Activated CD4-positive, alpha-beta T cell treated with anti-CD3 and anti-CD28 coated beads, Interleukin-2, amount 50 U/mL, for 48 hours (primary cell): Measurements from ENCODE around the gene ARHGAP22.

Source experiments
- DNase-seq, 2 experiments: peaks; one replicate each; pipeline ENCODE4 v3.0.0-alpha.2; 2020

Gene ARHGAP22

GRCh38 chr10:48550071-48550691 is 54.7 kb downstream of the ARHGAP22 start:
- no peak for DNase-seq

DNA sequence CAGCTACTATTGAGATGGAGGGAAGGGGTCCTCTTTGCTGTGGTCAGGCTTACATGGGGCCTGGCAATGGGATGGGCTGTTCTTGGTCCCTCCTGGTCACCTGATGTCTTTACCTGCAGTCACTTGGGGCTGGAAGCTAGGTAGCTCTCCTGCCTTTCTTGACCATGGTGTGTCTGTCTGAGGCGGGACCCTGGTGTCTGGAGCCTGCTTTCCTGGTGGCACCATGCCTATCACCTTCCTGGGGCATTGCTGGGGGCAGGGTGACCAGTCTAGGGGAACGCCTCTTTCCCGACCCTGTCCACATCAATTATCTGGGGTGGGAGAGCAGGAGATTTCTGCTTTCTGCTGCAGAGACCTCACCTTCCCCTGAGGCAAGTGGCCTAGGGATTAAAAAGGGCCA is 55.6 kb downstream of the ARHGAP22 start:
- DNase-seq = no peak

GRCh38 chr10:48548531-48549135 is 56.2 kb downstream of the ARHGAP22 start:
- no peak for DNase-seq

DNA sequence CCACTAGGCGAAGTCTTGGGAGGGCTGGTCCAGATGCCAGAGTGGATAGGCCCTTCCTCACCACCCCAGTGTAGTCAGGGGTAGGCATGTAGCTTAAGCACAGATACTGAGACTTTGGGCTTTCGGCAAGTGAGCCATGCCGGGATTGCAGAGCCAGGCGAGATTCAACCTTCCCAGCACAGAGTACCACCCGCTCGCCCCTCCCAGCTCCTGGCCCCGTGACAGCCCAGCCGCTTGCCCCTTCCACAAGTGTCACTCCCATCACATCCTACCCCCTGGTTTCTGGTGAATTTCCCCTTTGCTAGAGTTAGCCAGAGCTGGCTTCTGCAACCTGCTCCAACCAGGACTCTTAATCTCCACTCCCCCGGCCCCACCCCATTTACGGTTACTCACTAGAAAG is 56.9 kb downstream of the ARHGAP22 start:
- no peak for DNase-seq

DNA sequence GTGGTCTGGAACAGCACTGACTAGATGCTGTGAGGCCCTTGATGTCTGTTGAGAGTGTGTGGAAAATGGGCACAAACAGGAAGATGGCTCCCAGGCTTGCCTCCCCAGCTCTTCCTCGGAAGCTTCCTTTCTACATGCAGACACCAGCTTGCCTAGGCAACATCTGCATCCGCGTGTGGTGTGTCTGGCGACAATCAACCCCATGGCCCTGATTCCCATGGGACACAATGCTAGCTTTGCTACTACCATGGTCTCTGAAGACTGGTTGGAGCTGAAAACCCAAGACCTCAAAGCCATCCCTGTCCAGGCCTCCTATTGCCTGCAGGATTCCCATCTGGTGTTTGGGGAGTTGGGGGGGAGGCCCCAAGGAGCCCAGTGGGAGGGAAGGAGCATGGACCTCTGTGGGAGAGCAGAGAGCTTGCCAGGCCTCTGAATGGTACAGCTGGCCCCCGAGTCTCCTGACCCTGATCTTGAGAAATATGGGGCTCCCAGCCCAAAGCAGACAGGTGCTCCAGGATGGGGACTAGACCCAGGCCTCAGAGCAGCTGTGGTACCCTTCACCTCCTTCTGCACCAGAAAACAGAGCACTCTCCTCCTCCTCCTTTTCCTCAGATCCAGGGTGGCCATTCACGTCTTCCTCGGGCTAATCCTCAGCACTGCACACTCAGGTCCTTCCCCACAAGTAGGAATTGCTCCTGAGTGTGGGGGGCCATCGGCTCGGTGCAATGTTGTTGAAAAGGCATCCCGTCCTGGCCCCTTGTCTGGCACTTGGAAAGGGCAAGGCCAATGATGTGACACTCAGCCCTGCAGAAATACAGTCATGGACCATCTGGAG is 57.6 kb downstream of the ARHGAP22 start:
- DNase-seq = no peak

- DNase-seq = no peak
These were observed 59.3 kb downstream of the ARHGAP22 start for GRCh38 chr10:48545462-48546145.

GRCh38 chr10:48543182-48543844 is 61.6 kb downstream of the ARHGAP22 start:
- no peak for DNase-seq

DNA sequence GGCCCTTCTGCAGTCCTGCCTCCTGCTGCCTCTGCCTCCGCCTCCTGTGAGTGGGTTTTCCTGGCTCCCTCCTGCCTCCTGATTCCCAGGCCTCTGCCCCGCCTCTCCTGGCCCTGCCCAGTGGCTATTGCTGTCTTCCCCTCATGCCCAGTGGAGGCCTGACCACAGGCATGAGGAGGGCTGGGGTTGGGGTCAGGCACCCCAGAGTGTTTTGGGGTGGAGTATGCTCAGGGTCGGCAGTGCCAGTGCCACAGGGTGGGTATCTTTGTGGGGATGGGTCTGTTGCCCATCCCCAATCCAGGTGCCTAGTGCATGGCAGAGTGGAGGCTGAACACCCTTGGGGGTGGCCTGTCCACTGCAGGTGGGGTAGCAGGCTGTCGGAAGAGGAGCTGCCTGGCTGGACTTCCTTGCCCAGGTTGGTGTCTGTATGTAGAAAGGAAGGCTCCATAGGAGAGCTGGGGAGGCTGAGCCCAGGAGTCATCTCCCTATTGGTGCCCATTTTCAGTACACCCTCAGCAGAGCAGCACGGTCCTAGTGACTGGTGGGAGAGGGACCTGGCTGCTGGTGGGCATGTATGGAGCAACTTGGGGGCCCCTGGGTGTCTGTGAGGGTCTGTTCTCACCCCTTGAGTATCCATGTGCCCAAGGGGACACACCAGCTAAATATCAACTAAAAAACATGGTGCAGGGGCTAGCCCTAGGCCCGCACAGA is 62.2 kb downstream of the ARHGAP22 start:
- no peak for DNase-seq

GRCh38 chr10:48541144-48541795 is 63.6 kb downstream of the ARHGAP22 start:
- DNase-seq = no peak

DNA sequence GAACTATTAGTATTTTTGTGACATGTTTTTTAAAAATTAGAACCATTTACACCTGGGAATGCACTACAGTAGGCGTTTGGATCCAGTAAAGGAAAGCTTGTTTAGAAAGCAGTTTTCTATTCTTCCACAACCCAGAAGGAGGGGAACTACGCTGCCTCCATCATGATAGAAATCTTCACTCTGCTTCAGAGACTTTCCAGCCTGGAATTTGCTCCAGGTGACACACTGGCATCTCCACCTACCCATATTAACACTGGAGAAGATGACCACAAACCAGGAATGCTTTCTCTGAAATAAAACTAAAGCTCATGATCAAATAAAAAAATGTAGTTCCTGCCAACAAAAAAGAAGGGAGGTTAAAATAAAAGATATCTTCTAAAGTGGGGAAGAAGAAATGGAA is 66.3 kb downstream of the ARHGAP22 start:
- DNase-seq = no peak

GRCh38 chr10:48536916-48537890 is 67.7 kb downstream of the ARHGAP22 start:
- no peak for DNase-seq

- DNase-seq = no peak
These were observed 68.7 kb downstream of the ARHGAP22 start for GRCh38 chr10:48536156-48536500.

DNA sequence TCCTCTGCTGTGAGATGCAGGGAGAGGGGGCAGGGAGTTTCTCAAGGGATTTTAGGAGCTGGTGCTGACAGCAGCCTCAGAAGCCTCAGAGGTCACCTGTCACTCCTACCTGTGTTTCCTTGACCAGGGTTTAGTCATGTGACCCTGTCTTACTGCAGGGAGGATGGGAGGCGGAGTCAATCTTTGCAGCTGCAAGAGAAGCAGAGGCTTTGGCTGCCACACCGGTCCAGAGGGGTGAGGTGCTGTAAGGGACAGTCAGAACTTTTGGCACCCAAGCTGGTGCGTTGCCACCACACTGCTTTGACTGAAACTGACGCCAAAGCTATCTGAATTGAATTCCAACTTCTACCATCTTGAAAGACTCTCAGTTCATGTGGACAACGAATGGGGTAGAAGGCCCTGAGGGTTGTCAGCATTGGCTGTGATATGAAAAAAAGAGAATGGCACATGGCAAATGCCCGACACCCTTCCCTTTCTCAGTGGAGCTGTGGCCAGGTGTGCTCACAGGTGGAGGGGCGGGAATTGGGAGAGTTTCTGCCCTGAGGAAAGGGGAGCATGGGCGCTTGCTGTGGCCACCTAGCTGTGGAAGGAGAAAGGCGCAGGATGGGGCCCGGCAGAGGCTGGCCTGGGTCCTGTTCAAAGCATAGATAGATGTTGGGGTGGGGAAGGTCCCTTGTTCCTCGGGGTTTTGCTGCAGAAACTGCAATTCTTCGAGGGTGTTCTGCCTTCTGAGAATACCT is 69.3 kb downstream of the ARHGAP22 start:
- DNase-seq = no peak

DNA sequence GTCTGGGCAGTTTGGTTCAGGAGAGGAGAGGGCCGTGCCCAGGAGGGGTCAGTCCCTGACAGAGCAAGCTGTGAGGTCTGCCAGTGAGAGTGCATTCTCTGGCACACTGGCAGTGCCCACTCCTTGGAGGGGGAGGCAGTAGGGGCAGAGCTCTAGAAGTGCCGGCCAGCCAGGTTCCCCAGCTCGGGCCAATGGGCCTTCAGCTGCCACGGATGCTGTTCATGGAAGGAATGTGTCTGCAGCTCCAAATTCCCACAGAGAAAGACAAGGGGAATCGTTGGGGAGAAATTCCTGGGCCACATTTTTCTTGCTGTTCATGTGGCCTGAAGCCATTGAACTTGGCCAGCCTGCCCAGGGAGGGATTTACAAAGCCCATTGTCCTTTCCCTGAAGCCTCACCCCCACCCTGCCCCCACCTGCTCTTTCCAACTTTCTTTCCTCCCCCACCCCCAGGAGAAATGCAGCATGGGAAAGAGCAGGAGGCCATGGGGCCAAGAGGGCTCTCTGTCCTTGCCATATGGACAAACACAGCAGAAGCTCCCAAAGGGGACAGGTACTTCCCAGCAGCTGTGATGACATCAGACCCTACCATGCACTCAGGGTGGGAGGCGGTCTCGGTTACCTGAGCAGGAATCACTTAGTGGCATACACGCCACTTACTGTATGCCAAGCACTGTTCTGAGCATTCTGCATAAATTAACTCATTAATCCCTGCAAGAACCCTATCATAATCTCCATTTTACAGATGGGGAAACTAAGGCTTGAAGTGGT is 70.7 kb downstream of the ARHGAP22 start:
- no peak for DNase-seq

GRCh38 chr10:48533540-48533939 is 71.3 kb downstream of the ARHGAP22 start:
- DNase-seq = no peak

GRCh38 chr10:48531486-48531885 is 73.4 kb downstream of the ARHGAP22 start:
- no peak for DNase-seq

GRCh38 chr10:48529331-48529730 is 75.5 kb downstream of the ARHGAP22 start:
- DNase-seq = no peak

GRCh38 chr10:48527756-48528155 is 77.1 kb downstream of the ARHGAP22 start:
- DNase-seq = no peak
